GDM1 (cell line): Measurements from ENCODE around the gene FRMD4A.
"Not testable (repeated sequence)": the region's sequence is repeated elsewhere in the genome, so short reads cannot be mapped to it uniquely, and the experiment has no call there.

ENCODE experiments used
- DNase-seq: peaks from one replicate; lab custom pipeline; 2025; lab: John Stamatoyannopoulos, UW

FRMD4A gene

GRCh38 chr10:14240253-14241189 is 90.2 kb downstream of the FRMD4A start:
- no peak for DNase-seq

GRCh38 chr10:14238659-14239058 is 92.1 kb downstream of the FRMD4A start:
- not testable (repeated sequence) for DNase-seq

- DNase-seq: no peak
Measured at GRCh38 chr10:14236341-14236740, 94.4 kb downstream of the FRMD4A start.

- DNase-seq: no peak
Measured at GRCh38 chr10:14235566-14236195, 95.0 kb downstream of the FRMD4A start.

GRCh38 chr10:14233566-14233965 is 97.2 kb downstream of the FRMD4A start:
- DNase-seq: no peak

- DNase-seq: not testable (repeated sequence)
Measured at GRCh38 chr10:14228798-14229197, 101.9 kb downstream of the FRMD4A start.

GRCh38 chr10:14225379-14225778 is 105.3 kb downstream of the FRMD4A start:
- no peak for DNase-seq

GRCh38 chr10:14220026-14220425 is 110.7 kb downstream of the FRMD4A start:
- no peak for DNase-seq

GRCh38 chr10:14219411-14219810 is 111.3 kb downstream of the FRMD4A start:
- DNase-seq: no peak

GRCh38 chr10:14215641-14216040 is 115.1 kb downstream of the FRMD4A start:
- no peak for DNase-seq

GRCh38 chr10:14213703-14214102 is 117.0 kb downstream of the FRMD4A start:
- not testable (repeated sequence) for DNase-seq

GRCh38 chr10:14211610-14212009 is 119.1 kb downstream of the FRMD4A start:
- no peak for DNase-seq

- no peak for DNase-seq
Measured at GRCh38 chr10:14208231-14208630, 122.5 kb downstream of the FRMD4A start.

- no peak for DNase-seq
Measured at GRCh38 chr10:14205233-14205632, 125.5 kb downstream of the FRMD4A start.

GRCh38 chr10:14200698-14201544 is 129.8 kb downstream of the FRMD4A start:
- DNase-seq: no peak

GRCh38 chr10:14199098-14199497 is 131.6 kb downstream of the FRMD4A start:
- not testable (repeated sequence) for DNase-seq

- DNase-seq: no peak
Measured at GRCh38 chr10:14198078-14198477, 132.6 kb downstream of the FRMD4A start.

GRCh38 chr10:14196113-14196512 is 134.6 kb downstream of the FRMD4A start:
- DNase-seq: no peak

- no peak for DNase-seq
Measured at GRCh38 chr10:14195433-14195832, 135.3 kb downstream of the FRMD4A start.

- DNase-seq: no peak
Measured at GRCh38 chr10:14192746-14193145, 138.0 kb downstream of the FRMD4A start.

GRCh38 chr10:14191871-14192270 is 138.9 kb downstream of the FRMD4A start:
- no peak for DNase-seq

- DNase-seq: no peak
Measured at GRCh38 chr10:14191407-14191806, 139.3 kb downstream of the FRMD4A start.
